NCI-H1092 treated with DMSO at 0.1 percent for 48 hours (cell line): ENCODE data around the gene GABRD.

Experiments
- DNase-seq: peaks from one replicate; lab custom pipeline; 2025; lab: John Stamatoyannopoulos, UW

Gene GABRD

GRCh38 chr1:2018217-2019171 is 651 bp upstream of the GABRD start:
- no peak for DNase-seq

GRCh38 chr1:2019571-2020309 is 595 bp downstream of the GABRD start:
- no peak for DNase-seq

GRCh38 chr1:2020310-2020655 is 1.1 kb downstream of the GABRD start:
- no peak for DNase-seq

GRCh38 chr1:2021550-2021949 is 2.4 kb downstream of the GABRD start:
- no peak for DNase-seq

- no peak for DNase-seq
Measured at GRCh38 chr1:2022063-2022770, 3.1 kb downstream of the GABRD start.

GRCh38 chr1:2023187-2023586 is 4.0 kb downstream of the GABRD start:
- no peak for DNase-seq

GRCh38 chr1:2024451-2024850 is 5.3 kb downstream of the GABRD start:
- no peak for DNase-seq

GRCh38 chr1:2024887-2025286 is 5.7 kb downstream of the GABRD start:
- no peak for DNase-seq

- no peak for DNase-seq
Measured at GRCh38 chr1:2025491-2025981, 6.4 kb downstream of the GABRD start.

- DNase-seq: no peak
Measured at GRCh38 chr1:2027961-2028583, 8.9 kb downstream of the GABRD start.

- DNase-seq: no peak
Measured at GRCh38 chr1:2028870-2029560, 9.9 kb downstream of the GABRD start.

GRCh38 chr1:2029561-2029960 is 10.4 kb downstream of the GABRD start:
- DNase-seq: no peak

- no peak for DNase-seq
Measured at GRCh38 chr1:2030076-2030871, 11.1 kb downstream of the GABRD start.

- no peak for DNase-seq
Measured at GRCh38 chr1:2031546-2032540, 12.7 kb downstream of the GABRD start.

GRCh38 chr1:2032737-2033136 is 13.6 kb downstream of the GABRD start:
- no peak for DNase-seq

- no peak for DNase-seq
Measured at GRCh38 chr1:2033165-2033564, 14.0 kb downstream of the GABRD start.

GRCh38 chr1:2036287-2036686 is 17.1 kb downstream of the GABRD start:
- no peak for DNase-seq

- DNase-seq: no peak
Measured at GRCh38 chr1:2037314-2037979, 18.3 kb downstream of the GABRD start.

GRCh38 chr1:2038229-2038628 is 19.1 kb downstream of the GABRD start:
- no peak for DNase-seq
